Natural killer cell treated with Interleukin-12 subunit alpha and Interleukin-12 subunit beta and Interleukin-15 and Interleukin-18, amount 100 ng/mL, for 72 hours (primary cell): ENCODE measurements around the gene PMS2. TPM values are rescaled to one million over a fixed set of nuclear protein-coding genes. Genes with fewer than 3 reads are reported as not detected.

Experiments used
- total RNA-seq, 2 donors: library from RNA; stranded (reverse); gene quantifications; one replicate each; pipeline ENCODE4 v1.2.3, GENCODE V29; 2022

The PMS2 gene
- total RNA-seq, 2 donors from 2014 or later, result 14.6 to 20.0 TPM

Other genes starting within 250 kb of the PMS2 start
- gene RNF216, start 227.4 kb downstream of the PMS2 start, total RNA-seq, result 10 to 100 TPM; 38.4 to 52.3 TPM
- not detected for gene OCM, start 128.3 kb downstream of the PMS2 start, total RNA-seq
- 100 to 1,000 TPM in 1 of 2 donors, 10 to 100 TPM in 1; 59.0 to 147 TPM for gene CCZ1, start 110.3 kb downstream of the PMS2 start, total RNA-seq
- gene RSPH10B, start 38.4 kb downstream of the PMS2 start, total RNA-seq, result 1 to 10 TPM in 1 of 2 donors, under 1 TPM in 1; 0.64 to 1.3 TPM
- gene AIMP2, start 223 bp upstream of the PMS2 start, total RNA-seq, result 10 to 100 TPM; 38.6 to 74.8 TPM
- gene ANKRD61, start 22.3 kb upstream of the PMS2 start, total RNA-seq, result not detected
- 100 to 1,000 TPM in 1 of 2 donors, 10 to 100 TPM in 1; 81.9 to 103 TPM for gene EIF2AK1, start 50.1 kb upstream of the PMS2 start, total RNA-seq
- 10 to 100 TPM; 14.9 to 18.9 TPM for gene USP42, start 95.9 kb upstream of the PMS2 start, total RNA-seq